Keratinocyte (primary cell): Measurements from ENCODE around the gene MOB3B. TPM values are rescaled to one million over a fixed set of nuclear protein-coding genes. Genes with fewer than 3 reads are reported as not detected.

Experiments
- DNase-seq: peaks from one replicate; pipeline ENCODE4 v3.0.0-alpha.2; 2011; ENCODE audit warnings: low read depth, missing footprints, low spot score
- FAIRE-seq: peaks from 2 replicates; lab custom pipeline; 2011; peaks lifted over from hg19 to GRCh38; lab: Jason Lieb, UNC
- H2AFZ ChIP-seq: 2 replicates; pipeline ENCODE4 v1.6.0; 2012; ENCODE audit warnings: low read length, control low read depth, inconsistent platforms; ENCODE audit not compliant: control insufficient read depth
- H3K27ac ChIP-seq: 2 replicates; pipeline ENCODE4 v1.5.1; 2011; ENCODE audit warnings: low read length; ENCODE audit not compliant: control insufficient read depth, insufficient read depth
- H3K27me3 ChIP-seq: 3 replicates; pipeline ENCODE4 v1.6.0; 2011; ENCODE audit warnings: low read length; ENCODE audit not compliant: control insufficient read depth, insufficient read depth; ENCODE audit errors: extremely low read depth
- H3K36me3 ChIP-seq, 2 experiments: 2 replicates in 1 of 2; 3 replicates in 1 of 2; pipeline ENCODE4 v1.5.1; 2011; ENCODE audit warnings: low read length in 2 of 2, mild to moderate bottlenecking in 1 of 2; ENCODE audit not compliant: control insufficient read depth in 2 of 2, insufficient read depth in 2 of 2; ENCODE audit errors: extremely low read depth in 1 of 2
- H3K4me1 ChIP-seq: 3 replicates; pipeline ENCODE4 v1.5.1; 2011; ENCODE audit warnings: low read length; ENCODE audit not compliant: control insufficient read depth, insufficient read depth; ENCODE audit errors: extremely low read depth
- H3K4me2 ChIP-seq: 3 replicates; pipeline ENCODE4 v1.6.0; 2011; ENCODE audit warnings: low read depth, low read length; ENCODE audit not compliant: control insufficient read depth, insufficient read depth; ENCODE audit errors: extremely low read depth
- H3K4me3 ChIP-seq, 3 experiments: fragments of 200-600 bp in 1 of 3; sonication (generic) in 1 of 3; 2 replicates in 2 of 3; 3 replicates in 1 of 3; pipeline ENCODE4 v1.5.1; 2011 to 2016; ENCODE audit warnings: low read length in 3 of 3, mild to moderate bottlenecking in 3 of 3, control low read depth in 2 of 3, inconsistent platforms in 1 of 3, low read depth in 1 of 3, mixed read lengths in 1 of 3, mixed run types in 1 of 3, moderate library complexity in 1 of 3; ENCODE audit not compliant: control insufficient read depth in 2 of 3, insufficient read depth in 2 of 3; ENCODE audit errors: extremely low read depth in 1 of 3
- H3K79me2 ChIP-seq: 2 replicates; pipeline ENCODE4 v1.6.0; 2012; ENCODE audit warnings: low read length; ENCODE audit not compliant: control insufficient read depth, insufficient read depth
- H3K9ac ChIP-seq: 3 replicates; pipeline ENCODE4 v1.6.0; 2011; ENCODE audit warnings: low read length; ENCODE audit not compliant: control insufficient read depth, insufficient read depth; ENCODE audit errors: extremely low read depth
- H3K9me1 ChIP-seq: 3 replicates; pipeline ENCODE4 v1.6.0; 2011; ENCODE audit warnings: low read length; ENCODE audit not compliant: control insufficient read depth, insufficient read depth; ENCODE audit errors: extremely low read depth
- H3K9me3 ChIP-seq: 2 replicates; pipeline ENCODE4 v1.5.1; 2012; ENCODE audit warnings: low read depth, low read length; ENCODE audit not compliant: control insufficient read depth
- H4K20me1 ChIP-seq: 3 replicates; pipeline ENCODE4 v1.6.0; 2011; ENCODE audit warnings: low read length; ENCODE audit not compliant: control insufficient read depth, insufficient read depth; ENCODE audit errors: extremely low read depth
- CTCF ChIP-seq, 3 experiments: IDR thresholded peaks in 1 of 3; conservative IDR thresholded peaks in 1 of 3; optimal IDR thresholded peaks in 1 of 3; 2 replicates in 2 of 3; 3 replicates in 1 of 3; pipeline versions ENCODE3 to v1.5.1; 2011; ENCODE audit warnings: low read length in 3 of 3, mild to moderate bottlenecking in 3 of 3, moderate library complexity in 2 of 3, control low read depth in 1 of 3, inconsistent platforms in 1 of 3; ENCODE audit not compliant: insufficient read depth in 2 of 3; ENCODE audit errors: extremely low read depth in 1 of 3
- EZH2 ChIP-seq: IDR thresholded peaks from one replicate; pipeline ENCODE4 v1.6.1; 2012; ENCODE audit warnings: inconsistent platforms, mild to moderate bottlenecking, low read length, moderate library complexity
- dilution Hi-C: fragments of 300-500 bp; cut with MboI; formaldehyde crosslinking; loops from one replicate; pipeline ENCODE4 v1.7.0; 2020; ENCODE audit warnings: low sequenced_read_pairs; ENCODE audit not compliant: extremely low pct_ligation_motif_present
- polyA plus RNA-seq, 5 experiments: library from polyadenylated mRNA; depleted of rRNA in 3 of 5; stranded (reverse) in 3 of 5; stranded (forward) in 1 of 5; unstranded in 1 of 5; fragments of >200 nt; gene quantifications; 1 replicate in 1 of 5; 2 replicates in 3 of 5; 3 replicates in 1 of 5; pipeline versions ENCODE4 v1.2.1 to v1.2.3, GENCODE V29; 2011 to 2012; ENCODE audit warnings: missing spikeins in 2 of 5, low read depth in 1 of 5, low replicate concordance in 1 of 5

The MOB3B gene
- polyA plus RNA-seq, 1 donor (not counting 4 experiments of a cell fraction or from before 2014, with no cell fraction given) = 35.3 TPM

DNA sequence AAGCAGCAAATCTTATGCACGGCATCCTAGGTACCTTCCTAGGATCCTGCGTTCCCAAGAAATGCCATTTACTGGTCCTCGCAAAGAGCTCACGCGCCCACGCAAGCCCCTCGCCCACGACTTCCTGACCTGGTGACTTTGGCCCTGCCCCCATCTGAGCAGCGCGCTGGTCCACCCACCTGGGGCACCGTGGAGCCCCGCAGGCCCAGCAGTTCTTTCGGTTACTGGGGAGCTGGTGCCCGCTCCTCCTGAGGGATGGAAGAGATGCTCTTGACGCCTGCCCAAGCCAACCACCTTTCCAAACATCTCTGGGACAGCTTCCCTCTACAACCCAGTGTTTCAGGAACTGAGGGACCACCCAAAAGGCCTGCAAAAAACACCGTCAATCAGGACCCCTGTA lies 249.4 kb downstream of the MOB3B start:
- Histone ChIP-seq H3K27ac (no peak overlapping the region), H3K4me2 (no peak overlapping the region), H3K27me3 (no peaks in the 10 kb centered on the region), H3K9me1 (no peaks in the 10 kb centered on the region), H3K4me3 (no peak overlapping the region), H3K36me3 (no peaks in the 10 kb centered on the region), H4K20me1 (no peaks in the 10 kb centered on the region), H3K79me2 (no peaks in the 10 kb centered on the region), H3K9me3 (no peaks in the 10 kb centered on the region), H3K4me1 (no peaks in the 10 kb centered on the region), H3K9ac (no peak overlapping the region), H2AFZ (no peak overlapping the region)
- dilution Hi-C loops = no loop called here
- no peak for DNase-seq
- TF ChIP-seq CTCF (optimal IDR thresholded peaks at IDR 0.05 in 1 of 3, IDR thresholded peaks at IDR 0.05 in 1 of 3, conservative IDR thresholded peaks at IDR 0.05 in 1 of 3; ENCODE audit: extremely low read depth in 1 of 3, insufficient read depth in 2 of 3, low read length in 3 of 3) (no peak), EZH2 (no peak)
- FAIRE-seq = no peak

DNA sequence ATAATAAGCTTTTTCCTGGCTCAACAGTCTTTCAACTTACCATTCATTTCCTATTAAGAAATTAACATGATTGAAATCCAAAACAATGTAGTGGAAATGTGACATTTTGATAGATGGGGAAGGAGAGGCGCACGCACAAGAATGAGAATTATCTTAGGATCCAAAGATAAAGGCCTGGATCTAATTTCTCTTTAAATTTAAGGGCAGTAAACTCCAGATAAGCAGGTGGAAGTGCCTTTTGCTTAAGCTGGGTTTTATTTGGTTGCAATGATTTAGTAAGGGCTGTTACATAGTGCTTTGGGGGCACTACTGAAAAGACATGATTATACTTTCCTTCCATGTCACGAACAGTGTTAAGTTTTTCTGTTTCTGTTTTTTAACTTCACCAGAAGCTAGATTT lies 250.0 kb downstream of the MOB3B start:
- Histone ChIP-seq H3K9me1 (no peaks in the 10 kb centered on the region), H3K36me3 (no peaks in the 10 kb centered on the region), H4K20me1 (no peaks in the 10 kb centered on the region), H3K27me3 (no peaks in the 10 kb centered on the region), H3K4me1 (no peaks in the 10 kb centered on the region), H3K4me3 (no peak overlapping the region), H3K27ac (no peak overlapping the region), H3K9me3 (no peaks in the 10 kb centered on the region), H3K4me2 (no peak overlapping the region), H2AFZ (no peak overlapping the region), H3K9ac (no peak overlapping the region), H3K79me2 (no peaks in the 10 kb centered on the region)
- dilution Hi-C loops = no loop called here
- no peak for TF ChIP-seq EZH2
- TF ChIP-seq CTCF (optimal IDR thresholded peaks at IDR 0.05 in 1 of 3, IDR thresholded peaks at IDR 0.05 in 1 of 3, conservative IDR thresholded peaks at IDR 0.05 in 1 of 3; ENCODE audit: extremely low read depth in 1 of 3, insufficient read depth in 2 of 3, low read length in 3 of 3) = no peak
- no peak for FAIRE-seq
- DNase-seq = no peak
